CD4-positive, alpha-beta memory T cell (primary cell): Measurements from ENCODE around the gene MILR1. TPM values are rescaled to one million over a fixed set of nuclear protein-coding genes. Genes with fewer than 3 reads are reported as not detected.

Source experiments
- CTCF ChIA-PET: fragments of 350-600 bp; sonication (Branson Sonifier 250); formaldehyde crosslinking; loops from one replicate; lab custom pipeline; 2021; ENCODE audit warnings: inconsistent platforms; ENCODE audit not compliant: partially characterized antibody; lab: Charles Lee
- POLR2A ChIA-PET: fragments of 350-600 bp; sonication (Branson Sonifier 250); formaldehyde crosslinking; loops from one replicate; lab custom pipeline; 2021; ENCODE audit not compliant: partially characterized antibody; lab: Charles Lee
- DNase-seq, 5 donors: peaks; one replicate each; pipeline versions ENCODE4 v3.0.0 to v3.0.0-alpha.2; 2020 to 2022; ENCODE audit warnings: mixed read lengths in 1 of 5
- H3K27ac ChIP-seq: one replicate; pipeline ENCODE4 v1.7.0; 2013; ENCODE audit warnings: low read depth, low read length
- H3K27me3 ChIP-seq: 2 replicates; pipeline ENCODE4 v1.7.0; 2013; ENCODE audit warnings: mild to moderate bottlenecking, low read length, moderate library complexity; ENCODE audit not compliant: insufficient read depth
- H3K36me3 ChIP-seq: 2 replicates; pipeline ENCODE4 v1.7.0; 2013; ENCODE audit warnings: mild to moderate bottlenecking, low read length, moderate library complexity; ENCODE audit not compliant: insufficient read depth
- H3K4me1 ChIP-seq: 2 replicates; pipeline ENCODE4 v1.7.0; 2013; ENCODE audit warnings: mild to moderate bottlenecking, low read length, moderate library complexity; ENCODE audit not compliant: insufficient read depth
- H3K4me3 ChIP-seq, 2 donors: one replicate each; pipeline ENCODE4 v1.7.0; 2013; ENCODE audit warnings: low read length in 2 of 2, mild to moderate bottlenecking in 1 of 2
- H3K9me3 ChIP-seq, 2 donors: one replicate each; pipeline ENCODE4 v1.7.0; 2013; ENCODE audit warnings: low read length in 2 of 2, control low read depth in 1 of 2; ENCODE audit not compliant: control insufficient read depth in 1 of 2
- H3K27ac Mint-ChIP-seq, 7 donors: one replicate each; pipeline ENCODE4 v1.8.0; 2020 to 2021; ENCODE audit warnings: mixed read lengths in 7 of 7, mild to moderate bottlenecking in 6 of 7, inconsistent platforms in 3 of 7, moderate library complexity in 3 of 7
- H3K27me3 Mint-ChIP-seq, 2 donors: one replicate each; pipeline ENCODE4 v1.8.0; 2020 to 2021; ENCODE audit warnings: mixed read lengths in 2 of 2
- H3K36me3 Mint-ChIP-seq, 2 donors: one replicate each; pipeline ENCODE4 v1.8.0; 2020 to 2021; ENCODE audit warnings: mixed read lengths in 2 of 2, inconsistent platforms in 1 of 2, mild to moderate bottlenecking in 1 of 2
- H3K4me1 Mint-ChIP-seq, 4 donors: one replicate each; pipeline ENCODE4 v1.8.0; 2020 to 2021; ENCODE audit warnings: mixed read lengths in 4 of 4, mild to moderate bottlenecking in 1 of 4
- H3K4me3 Mint-ChIP-seq, 8 donors: one replicate each; pipeline ENCODE4 v1.8.0; 2020 to 2021; ENCODE audit warnings: mixed read lengths in 8 of 8, mild to moderate bottlenecking in 7 of 8, moderate library complexity in 6 of 8, inconsistent platforms in 3 of 8
- H3K9me3 Mint-ChIP-seq, 8 donors: one replicate each; pipeline ENCODE4 v1.8.0; 2020 to 2021; ENCODE audit warnings: mixed read lengths in 8 of 8, mild to moderate bottlenecking in 5 of 8, inconsistent platforms in 3 of 8, moderate library complexity in 1 of 8
- intact Hi-C: fragments of 100-400 bp; cut with micrococcal nuclease; formaldehyde crosslinking; loops from one replicate; pipeline ENCODE4 v1.15.1; 2023
- polyA plus RNA-seq, 2 donors: library from polyadenylated mRNA; unstranded; fragments of 300-500 nt; fragmentation: Illumina TruSeq; gene quantifications; one replicate each; pipeline ENCODE4 v1.2.3, GENCODE V29; 2021
- total RNA-seq, 2 experiments: library from RNA; stranded (reverse); gene quantifications; one replicate each; pipeline ENCODE4 v1.2.3, GENCODE V29; 2021

Gene MILR1
- total and polyA plus RNA-seq, 4 experiments from 2014 or later, result 0.55 to 0.90 TPM; not detected in 2

GRCh38 chr17:64403881-64404460 lies 44.9 kb upstream of the MILR1 start:
- Mint-ChIP-seq H3K4me3 (no peak overlapping the region), H3K4me1 (peaks cover 5 to 11% (median 8%) of the 10 kb centered on the region in 4 donors), H3K27me3 (no peaks in the 10 kb centered on the region), H3K36me3 (no peaks in the 10 kb centered on the region), H3K27ac (no peak overlapping the region), H3K9me3 (no peaks in the 10 kb centered on the region)
- Histone ChIP-seq H3K4me1 (no peaks in the 10 kb centered on the region), H3K36me3 (no peaks in the 10 kb centered on the region), H3K27me3 (no peaks in the 10 kb centered on the region), H3K4me3 (no peak overlapping the region), H3K27ac (no peak overlapping the region), H3K9me3 (no peaks in the 10 kb centered on the region)
- DNase-seq, result no peak
- ChIA-PET CTCF (no interaction called here), POLR2A (interaction anchor here (0.9 kb wide), 1 partner anchor 162 kb away, joined by 3 read pairs; no protein-coding TSS in a partner anchor)
- intact Hi-C loops, result no loop called here

- no peaks in the 10 kb centered on the region for H3K36me3 ChIP-seq
- no peak overlapping the region for H3K4me3 Mint-ChIP-seq
- CTCF ChIA-PET, result interaction anchor here (5.4 kb wide), 1 partner anchor 14 kb away, joined by 28 read pairs; no protein-coding TSS in a partner anchor
- POLR2A ChIA-PET, result no interaction called here
- peak overlapping the region in 1 of 7 donors; percentile 24 for H3K27ac Mint-ChIP-seq
- H3K4me1 Mint-ChIP-seq, result peaks cover 4 to 6% (median 5%) of the 10 kb centered on the region in 4 donors
- H3K4me3 ChIP-seq, result no peak overlapping the region
- H3K9me3 ChIP-seq, result no peaks in the 10 kb centered on the region
- H3K27me3 ChIP-seq, result no peaks in the 10 kb centered on the region
- no peaks in the 10 kb centered on the region for H3K4me1 ChIP-seq
- intact Hi-C loops, result no loop called here
- no peaks in the 10 kb centered on the region for H3K27me3 Mint-ChIP-seq
- no peaks in the 10 kb centered on the region for H3K36me3 Mint-ChIP-seq
- H3K27ac ChIP-seq, result no peak overlapping the region
- no peaks in the 10 kb centered on the region for H3K9me3 Mint-ChIP-seq
- peak in 2 of 5 donors; percentile 10 to 23 for DNase-seq
Observed at GRCh38 chr17:64406321-64407200, 42.4 kb upstream of the MILR1 start.

- Histone ChIP-seq H3K4me3 (no peak overlapping the region), H3K9me3 (no peaks in the 10 kb centered on the region), H3K27ac (no peak overlapping the region), H3K36me3 (no peaks in the 10 kb centered on the region), H3K27me3 (no peaks in the 10 kb centered on the region), H3K4me1 (no peaks in the 10 kb centered on the region)
- Mint-ChIP-seq H3K9me3 (no peaks in the 10 kb centered on the region), H3K27me3 (no peaks in the 10 kb centered on the region), H3K4me1 (peaks cover 0 to 4% (median 0%) of the 10 kb centered on the region in 4 donors), H3K36me3 (no peaks in the 10 kb centered on the region), H3K4me3 (no peak overlapping the region), H3K27ac (no peak overlapping the region)
- no peak for DNase-seq
- CTCF ChIA-PET, result interaction anchor here (5.4 kb wide), 1 partner anchor 9 kb away, joined by 28 read pairs; no protein-coding TSS in a partner anchor
- intact Hi-C loops, result no loop called here
- POLR2A ChIA-PET, result no interaction called here
Observed at GRCh38 chr17:64410750-64411490, 38.0 kb upstream of the MILR1 start.

GRCh38 chr17:64411999-64412771 lies 36.7 kb upstream of the MILR1 start:
- CTCF ChIA-PET, result interaction anchor here (0.6 to 1.6 kb wide), 9 partner anchors 10 to 510 kb away, joined by 3 to 12 read pairs (median 3); no protein-coding TSS in a partner anchor
- no peak for DNase-seq
- Histone ChIP-seq H3K9me3 (no peaks in the 10 kb centered on the region), H3K27ac (no peak overlapping the region), H3K27me3 (no peaks in the 10 kb centered on the region), H3K4me3 (no peak overlapping the region), H3K36me3 (no peaks in the 10 kb centered on the region), H3K4me1 (no peaks in the 10 kb centered on the region)
- intact Hi-C loops, result no loop called here
- Mint-ChIP-seq H3K9me3 (no peaks in the 10 kb centered on the region), H3K4me3 (no peak overlapping the region), H3K36me3 (no peaks in the 10 kb centered on the region), H3K4me1 (peaks cover 0 to 4% (median 0%) of the 10 kb centered on the region in 4 donors), H3K27ac (peak overlapping the region in 3 of 7 donors; percentile 59 to 77 (median 66)), H3K27me3 (no peaks in the 10 kb centered on the region)
- POLR2A ChIA-PET, result interaction anchor here (1.2 to 1.7 kb wide), 2 partner anchors 84 to 95 kb away, joined by 3 to 5 read pairs; partner anchors contain the start of genes CEP95 and POLG2

- no peak for DNase-seq
- H3K36me3 ChIP-seq, result no peaks in the 10 kb centered on the region
- H3K4me3 ChIP-seq, result no peak overlapping the region
- no peaks in the 10 kb centered on the region for H3K9me3 ChIP-seq
- no peaks in the 10 kb centered on the region for H3K27me3 ChIP-seq
- CTCF ChIA-PET, result interaction anchor here (0.6 to 1.6 kb wide), 8 partner anchors 9 to 510 kb away, joined by 3 to 12 read pairs (median 4); no protein-coding TSS in a partner anchor
- intact Hi-C loops, result no loop called here
- H3K36me3 Mint-ChIP-seq, result no peaks in the 10 kb centered on the region
- H3K27ac ChIP-seq, result no peak overlapping the region
- peaks cover 0 to 4% (median 0%) of the 10 kb centered on the region in 4 donors for H3K4me1 Mint-ChIP-seq
- no peaks in the 10 kb centered on the region for H3K9me3 Mint-ChIP-seq
- H3K27ac Mint-ChIP-seq, result peak overlapping the region in 1 of 7 donors; percentile 2
- POLR2A ChIA-PET, result interaction anchor here (1.2 to 1.7 kb wide), 2 partner anchors 84 to 94 kb away, joined by 3 to 5 read pairs; partner anchors contain the start of genes CEP95 and POLG2
- H3K27me3 Mint-ChIP-seq, result no peaks in the 10 kb centered on the region
- H3K4me1 ChIP-seq, result no peaks in the 10 kb centered on the region
- no peak overlapping the region for H3K4me3 Mint-ChIP-seq
Observed at GRCh38 chr17:64412944-64413381, 36.0 kb upstream of the MILR1 start.

GRCh38 chr17:64413513-64413912 lies 35.4 kb upstream of the MILR1 start:
- H3K9me3 ChIP-seq, result no peaks in the 10 kb centered on the region
- H3K27ac Mint-ChIP-seq, result peak overlapping the region in 1 of 7 donors; percentile 2
- H3K4me3 Mint-ChIP-seq, result no peak overlapping the region
- no peaks in the 10 kb centered on the region for H3K36me3 Mint-ChIP-seq
- H3K36me3 ChIP-seq, result no peaks in the 10 kb centered on the region
- DNase-seq, result no peak
- peaks cover 0 to 4% (median 0%) of the 10 kb centered on the region in 4 donors for H3K4me1 Mint-ChIP-seq
- no peak overlapping the region for H3K27ac ChIP-seq
- intact Hi-C loops, result no loop called here
- no peaks in the 10 kb centered on the region for H3K27me3 Mint-ChIP-seq
- POLR2A ChIA-PET, result interaction anchor here (1.7 kb wide), 1 partner anchor 83 kb away, joined by 5 read pairs; the partner anchor contains the start of gene POLG2
- CTCF ChIA-PET, result interaction anchor here (0.9 to 1.6 kb wide), 4 partner anchors 78 to 104 kb away, joined by 3 to 12 read pairs (median 4); no protein-coding TSS in a partner anchor
- no peaks in the 10 kb centered on the region for H3K4me1 ChIP-seq
- H3K9me3 Mint-ChIP-seq, result no peaks in the 10 kb centered on the region
- H3K27me3 ChIP-seq, result no peaks in the 10 kb centered on the region
- no peak overlapping the region for H3K4me3 ChIP-seq
